H1 (cell line): ENCODE measurements around the gene SMARCC1. TPM values are rescaled to one million over a fixed set of nuclear protein-coding genes. Genes with fewer than 3 reads are reported as not detected.

ENCODE experiments used
- EZH2 ChIP-seq: fragments of 200-600 bp; sonication (generic); IDR thresholded peaks from 2 replicates; pipeline ENCODE4 v1.7.1; 2012; ENCODE audit warnings: low read depth, mild to moderate bottlenecking, moderate library complexity, low read length, inconsistent platforms; ENCODE audit not compliant: severe bottlenecking
- KDM4A ChIP-seq: IDR thresholded peaks from one replicate; pipeline ENCODE4 v1.7.1; 2012; ENCODE audit warnings: low read depth, mild to moderate bottlenecking, moderate library complexity, low read length, inconsistent platforms; ENCODE audit not compliant: severe bottlenecking
- polyA plus RNA-seq, 7 experiments: library from polyadenylated mRNA; depleted of rRNA in 3 of 7; stranded (reverse) in 5 of 7; unstranded in 2 of 7; fragments of >200 nt in 5 of 7; fragments of 200-250 nt in 2 of 7; gene quantifications; 1 replicate in 5 of 7; 2 replicates in 1 of 7; 4 replicates in 1 of 7; pipeline versions ENCODE4 v1.2.1 to v1.2.3, GENCODE V29; 2011 to 2013; ENCODE audit warnings: missing spikeins in 2 of 7, mixed read lengths in 2 of 7
- total RNA-seq: library from RNA; stranded (reverse); fragmentation: NEBNext Ultra II Directional; extraction: Animal tissue kit (Norgen Biotek cat#: 25700); gene quantifications from 2 replicates; pipeline ENCODE4 v1.2.1, GENCODE V29; 2021

SMARCC1 gene
- total and polyA plus RNA-seq, 2 of the 8 experiments (the other 6 are each of a cell fraction or from before 2014, with no cell fraction given), result 64.1 to 335 TPM

- TF ChIP-seq KDM4A, result peak; percentile 92
- peak; percentile 56 for TF ChIP-seq EZH2
Measured at GRCh38 chr3:47578691-47579632, 202.7 kb downstream of the SMARCC1 start, which contains the start of gene CSPG5 (continued).
